Brain pericyte (primary cell): ENCODE measurements around the gene RRP1B.
"Not testable (repeated sequence)": the region's sequence is repeated elsewhere in the genome, so short reads cannot be mapped to it uniquely, and the experiment has no call there.

Experiments used
- DNase-seq: peaks from one replicate; pipeline ENCODE4 v3.0.0-alpha.2; 2012; ENCODE audit warnings: low read depth, low spot score

The RRP1B gene

GRCh38 chr21:43697758-43698643 is 38.6 kb downstream of the RRP1B start:
- no peak for DNase-seq

DNA sequence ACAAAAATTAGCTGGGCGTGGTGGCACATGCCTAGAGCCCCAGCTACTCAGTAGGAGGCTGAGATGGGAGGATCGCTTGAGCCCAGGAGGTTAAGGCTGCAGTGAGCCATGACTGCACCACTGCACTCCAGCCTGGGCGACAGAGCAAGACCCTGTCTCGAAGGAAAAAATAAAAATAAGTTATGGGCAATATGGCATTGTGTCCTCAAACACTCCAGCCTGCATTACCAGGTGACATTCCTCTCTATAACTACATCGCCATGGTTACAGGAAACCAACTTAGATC is 40.1 kb downstream of the RRP1B start:
- not testable (repeated sequence) for DNase-seq

- DNase-seq: no peak
Measured at GRCh38 chr21:43699933-43700599, 40.7 kb downstream of the RRP1B start.

GRCh38 chr21:43701936-43702784 is 42.8 kb downstream of the RRP1B start:
- DNase-seq: no peak

GRCh38 chr21:43702785-43703034 is 43.4 kb downstream of the RRP1B start:
- DNase-seq: no peak

DNA sequence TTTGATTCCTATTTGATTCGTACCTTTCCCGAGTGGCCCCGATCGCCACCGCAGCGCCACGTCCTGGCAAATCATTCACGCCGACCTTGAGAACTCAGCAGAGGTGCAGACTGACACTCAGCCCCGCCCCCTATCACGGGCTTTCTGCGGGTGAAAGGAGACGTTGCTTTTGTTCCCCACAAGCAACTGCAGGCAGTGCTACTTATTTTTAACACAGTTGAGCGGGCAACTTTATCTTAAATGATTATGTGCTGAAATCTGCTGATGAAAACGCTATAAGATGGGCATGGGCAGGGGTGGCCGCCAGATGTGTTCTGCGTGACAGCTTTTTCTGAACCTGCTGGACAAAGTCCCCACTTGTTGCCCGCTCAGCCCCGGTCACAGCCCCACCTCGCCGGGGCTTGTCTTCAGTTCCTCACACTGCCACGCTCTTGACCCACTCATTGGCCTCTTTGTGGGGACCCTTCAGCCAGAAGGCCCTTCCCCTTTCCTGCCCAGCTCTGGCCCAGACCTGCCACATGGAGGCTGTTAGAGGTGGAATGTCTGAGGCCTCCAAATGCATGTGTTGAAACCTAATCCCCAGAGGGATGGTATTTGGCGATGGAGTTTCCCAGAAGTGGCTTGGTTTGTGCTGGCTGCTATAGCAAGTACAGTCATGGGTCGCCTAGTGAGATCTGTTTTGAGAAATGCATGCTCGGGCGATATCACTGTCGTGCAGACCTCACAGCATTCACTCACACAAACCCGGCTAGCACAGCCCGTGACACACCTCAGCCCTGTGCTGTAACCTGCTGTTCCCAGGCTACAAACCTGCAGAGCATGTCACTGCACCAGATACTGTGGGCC is 43.9 kb downstream of the RRP1B start:
- DNase-seq: no peak

GRCh38 chr21:43707462-43707861 is 48.1 kb downstream of the RRP1B start:
- DNase-seq: no peak

GRCh38 chr21:43708745-43709381 is 49.5 kb downstream of the RRP1B start:
- no peak for DNase-seq

DNA sequence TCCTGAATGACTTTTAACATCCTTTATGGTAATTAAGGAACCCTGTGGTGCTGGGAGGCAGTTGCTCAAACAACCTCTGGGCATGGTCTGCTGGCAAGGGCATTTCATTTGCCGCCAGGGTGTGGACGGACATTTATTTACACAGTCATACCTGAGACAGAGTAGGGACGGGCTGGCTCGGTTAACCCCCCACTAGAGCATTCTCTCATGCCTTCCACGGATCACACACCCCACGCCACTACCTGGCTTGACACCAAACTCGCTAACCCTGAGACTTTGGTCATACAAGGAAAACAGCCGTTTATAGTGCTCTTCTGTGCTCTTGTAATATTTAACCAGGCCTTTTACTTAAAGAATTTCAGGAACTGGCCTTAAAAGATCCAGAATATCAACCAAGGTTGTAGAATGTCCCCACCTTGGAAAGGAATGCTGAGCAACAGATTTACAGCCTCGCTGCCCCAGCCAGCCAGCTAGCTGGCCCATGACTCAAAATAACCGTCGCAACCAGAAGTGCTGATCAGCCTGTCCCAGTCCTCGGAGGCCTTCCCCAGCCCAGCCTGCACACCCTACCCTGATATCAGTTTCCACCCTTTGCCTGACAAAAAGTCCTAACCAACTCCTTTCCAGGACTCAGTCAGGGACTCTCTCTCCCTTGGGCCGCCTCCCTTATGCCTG is 53.0 kb downstream of the RRP1B start:
- DNase-seq: no peak

DNA sequence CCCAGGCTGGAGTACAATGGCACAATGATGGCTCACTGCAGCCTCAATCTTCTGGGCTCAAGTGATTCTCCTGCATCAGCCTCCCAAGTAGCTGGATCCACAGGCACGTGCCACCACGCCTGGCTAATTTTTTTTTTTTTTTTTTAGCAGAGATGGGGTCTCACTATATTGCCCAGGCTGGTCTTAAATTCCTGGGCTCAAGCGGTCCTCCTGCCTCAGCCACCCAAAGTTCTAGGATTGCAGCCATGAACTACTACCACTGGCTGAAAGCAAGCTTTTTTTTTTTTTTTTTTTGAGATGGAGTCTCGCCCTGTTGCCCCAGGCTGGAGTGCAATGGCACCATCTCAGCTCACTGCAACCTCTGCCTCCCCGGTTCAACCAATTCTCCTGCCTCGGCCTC is 53.8 kb downstream of the RRP1B start:
- DNase-seq: not testable (repeated sequence)

DNA sequence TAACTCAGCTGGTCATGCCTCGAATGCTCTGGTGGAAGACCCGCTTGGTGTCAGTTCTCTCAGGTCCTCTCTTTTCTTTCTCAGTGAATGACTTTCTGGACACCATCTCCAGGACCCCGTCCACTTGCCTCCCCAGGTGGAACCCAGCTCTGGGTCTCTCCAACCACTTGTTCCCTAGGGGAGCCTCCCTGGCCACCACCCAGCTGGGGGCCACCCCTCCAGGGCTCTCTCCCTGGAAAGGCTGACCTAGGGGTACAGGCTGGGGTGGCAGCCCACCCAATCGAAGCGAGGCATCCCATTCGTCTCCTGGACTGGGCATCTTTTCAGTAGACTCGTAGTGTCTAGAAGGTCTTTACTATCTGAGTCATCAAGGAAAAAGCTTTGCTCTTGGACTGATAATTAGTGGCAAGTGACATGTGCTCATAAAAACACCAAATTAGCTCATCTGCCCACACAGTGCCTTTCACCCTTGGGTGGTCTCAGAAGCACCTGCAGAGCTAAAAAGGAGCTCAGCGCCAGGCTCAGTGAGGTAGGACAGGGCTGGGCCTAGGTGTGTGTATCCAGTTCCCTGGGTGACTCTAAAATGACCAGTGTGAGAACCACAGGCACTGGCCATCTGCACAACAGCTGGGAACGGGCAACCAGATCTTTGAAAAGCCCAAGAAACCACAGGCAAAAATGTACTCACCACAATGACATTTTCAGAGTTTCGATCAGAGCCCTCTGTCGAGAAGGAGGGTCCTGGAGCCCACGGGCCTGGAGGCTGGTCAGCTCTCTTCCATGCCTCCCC is 57.2 kb downstream of the RRP1B start:
- DNase-seq: no peak

GRCh38 chr21:43717166-43717853 is 58.0 kb downstream of the RRP1B start:
- DNase-seq: no peak

- no peak for DNase-seq
Measured at GRCh38 chr21:43717967-43718871, 58.9 kb downstream of the RRP1B start.

DNA sequence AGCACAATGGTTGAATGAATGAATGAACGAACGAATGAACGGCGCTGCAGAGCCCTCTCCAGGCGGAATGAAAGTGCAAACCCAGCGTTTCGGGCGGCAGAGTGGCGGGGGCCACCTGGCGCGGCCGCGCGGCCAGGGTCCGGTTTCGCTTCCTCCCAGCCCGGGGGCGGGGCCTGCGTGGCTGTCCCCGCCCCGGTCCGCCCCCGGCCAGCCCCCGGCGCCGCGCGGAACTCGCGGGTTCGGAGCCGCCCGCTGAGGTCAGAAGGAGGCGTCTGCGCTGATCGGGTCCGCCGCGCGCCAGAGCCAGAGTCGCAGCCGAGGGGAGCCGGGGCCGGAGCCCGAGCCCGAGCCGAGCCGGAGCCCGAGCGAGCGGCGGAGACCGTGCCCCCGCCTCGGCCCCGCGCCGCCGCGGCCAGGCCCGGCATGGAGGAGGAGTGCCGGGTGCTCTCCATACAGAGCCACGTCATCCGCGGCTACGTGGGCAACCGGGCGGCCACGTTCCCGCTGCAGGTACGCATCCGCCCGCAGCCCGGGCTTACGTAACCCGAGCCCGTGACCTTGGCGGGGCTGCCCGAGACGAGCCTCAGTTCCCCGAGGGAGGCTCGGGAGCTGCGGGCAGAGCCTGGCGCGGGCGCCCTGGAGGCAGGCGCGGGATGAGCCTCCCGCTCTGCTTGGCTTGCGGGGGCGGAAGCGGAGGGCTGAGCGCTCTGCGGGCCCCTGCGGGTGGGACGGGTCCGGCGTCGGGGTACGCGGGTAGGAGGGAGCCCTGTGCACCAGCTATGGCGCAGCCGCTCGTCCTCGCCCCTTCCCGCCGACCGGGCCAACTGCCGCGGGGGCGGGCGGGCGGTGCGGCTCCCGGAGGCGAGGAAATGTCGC is 59.8 kb downstream of the RRP1B start, which contains the start of gene PDXK:
PDXK (plus strand) TSS at position 258 of the 876 bp plus-strand sequence; CDS start at position 424, 166 bp downstream.
- DNase-seq: no peak

DNA sequence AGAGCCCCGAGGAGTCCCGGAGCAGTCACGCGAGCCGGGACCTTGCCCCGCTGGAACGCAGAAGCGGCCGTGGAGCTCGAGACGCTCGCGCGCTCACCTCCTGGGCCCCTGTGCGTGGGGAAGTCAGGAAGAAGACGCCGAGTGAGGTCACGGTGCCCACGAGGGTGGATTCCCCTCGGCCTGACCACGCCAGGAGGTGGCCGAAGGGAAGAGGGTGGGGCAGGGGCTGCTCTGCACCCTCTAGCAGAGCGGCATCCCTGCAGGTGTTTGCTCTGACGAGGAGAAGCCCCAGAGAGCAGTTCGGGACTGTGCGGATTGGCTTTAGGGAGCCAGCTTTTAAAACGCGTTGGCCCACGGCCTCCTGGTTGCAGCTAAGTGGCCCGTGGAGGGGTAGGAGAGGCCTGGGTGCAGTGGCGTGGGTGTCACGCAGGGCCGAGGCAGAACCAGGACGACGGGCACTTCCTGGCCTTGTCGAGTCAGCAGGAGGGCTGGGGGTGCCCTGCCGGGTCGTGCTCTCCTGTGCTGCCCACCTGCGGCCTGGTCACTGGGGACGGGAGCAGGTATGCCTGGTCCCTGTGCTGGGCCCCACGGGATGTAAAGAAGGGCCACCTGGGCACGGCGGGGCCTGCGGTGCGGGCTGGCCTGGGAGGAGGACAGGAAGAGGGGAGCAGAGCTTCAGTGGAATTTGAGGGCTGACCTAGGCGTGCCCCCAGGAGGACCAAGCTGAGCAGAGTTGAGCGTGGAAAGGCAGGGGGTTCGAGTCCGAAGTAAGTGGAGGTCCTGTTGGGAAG is 60.6 kb downstream of the RRP1B start:
- no peak for DNase-seq

- no peak for DNase-seq
Measured at GRCh38 chr21:43720539-43721166, 61.3 kb downstream of the RRP1B start.
